ENCODE measurements around the gene SSC4D.
"Not testable (repeated sequence)": the region's sequence is repeated elsewhere in the genome, so short reads cannot be mapped to it uniquely, and the experiment has no call there.

SSC4D gene

GRCh38 chr7:76409537-76409936, at the start of gene SSC4D:
TSS of gene SSC4D (minus strand) at chr7:76409697. CDS start at chr7:76404439, 5,258 bp downstream.
- DNase-seq, result no peak

GRCh38 chr7:76458504-76458903, 49.0 kb upstream of the SSC4D start:
- not testable (repeated sequence) for DNase-seq

- DNase-seq, result not testable (repeated sequence)
Measured at GRCh38 chr7:76457017-76457416, 47.5 kb upstream of the SSC4D start.

- peak; percentile 77 for DNase-seq
Measured at GRCh38 chr7:76445577-76446008, 36.1 kb upstream of the SSC4D start.

- DNase-seq, result not testable (repeated sequence)
Measured at GRCh38 chr7:76443846-76444245, 34.3 kb upstream of the SSC4D start.

GRCh38 chr7:76442664-76443446, 33.4 kb upstream of the SSC4D start:
- not testable (repeated sequence) for DNase-seq

- not testable (repeated sequence) for DNase-seq
Measured at GRCh38 chr7:76441792-76442191, 32.3 kb upstream of the SSC4D start.

- not testable (repeated sequence) for DNase-seq
Measured at GRCh38 chr7:76440404-76440803, 30.9 kb upstream of the SSC4D start.

GRCh38 chr7:76439120-76439888, 29.8 kb upstream of the SSC4D start:
- not testable (repeated sequence) for DNase-seq

- peak; percentile 62 for DNase-seq
Measured at GRCh38 chr7:76437873-76438272, 28.4 kb upstream of the SSC4D start.

GRCh38 chr7:76430836-76431235, 21.3 kb upstream of the SSC4D start:
- DNase-seq, result no peak

- no peak for DNase-seq
Measured at GRCh38 chr7:76430211-76430610, 20.7 kb upstream of the SSC4D start.

GRCh38 chr7:76428868-76429805, 19.6 kb upstream of the SSC4D start:
- DNase-seq, result peak; percentile 46

GRCh38 chr7:76428149-76428823, 18.8 kb upstream of the SSC4D start:
- no peak for DNase-seq

GRCh38 chr7:76427635-76428034, 18.1 kb upstream of the SSC4D start:
- no peak for DNase-seq

- no peak for DNase-seq
Measured at GRCh38 chr7:76426246-76426645, 16.7 kb upstream of the SSC4D start.

GRCh38 chr7:76425558-76425957, 16.1 kb upstream of the SSC4D start:
- DNase-seq, result not testable (repeated sequence)

- DNase-seq, result no peak
Measured at GRCh38 chr7:76425156-76425555, 15.7 kb upstream of the SSC4D start.

- DNase-seq, result no peak
Measured at GRCh38 chr7:76424413-76425111, 15.1 kb upstream of the SSC4D start, which contains the start of gene ZP3. TSS of gene ZP3 (plus strand) at chr7:76424950. CDS start at chr7:76424965, 15 bp downstream.

GRCh38 chr7:76423666-76424412, 14.3 kb upstream of the SSC4D start:
- peak; percentile 15 for DNase-seq

- DNase-seq, result peak; percentile 95
Measured at GRCh38 chr7:76421097-76421496, 11.6 kb upstream of the SSC4D start.
